ENCODE measurements around the gene ENTPD6.
"Not testable (repeated sequence)": the region's sequence is repeated elsewhere in the genome, so short reads cannot be mapped to it uniquely, and the experiment has no call there.

ENTPD6 gene

GRCh38 chr20:25258476-25258805 lies 62.9 kb downstream of the ENTPD6 start:
- DNase-seq (ENCODE audit: low read depth) = no peak
- no peak overlapping the region for H3K4me3 ChIP-seq (replicated peaks; ENCODE audit: low read depth, low read length)
- TF ChIP-seq, protein P1, sequence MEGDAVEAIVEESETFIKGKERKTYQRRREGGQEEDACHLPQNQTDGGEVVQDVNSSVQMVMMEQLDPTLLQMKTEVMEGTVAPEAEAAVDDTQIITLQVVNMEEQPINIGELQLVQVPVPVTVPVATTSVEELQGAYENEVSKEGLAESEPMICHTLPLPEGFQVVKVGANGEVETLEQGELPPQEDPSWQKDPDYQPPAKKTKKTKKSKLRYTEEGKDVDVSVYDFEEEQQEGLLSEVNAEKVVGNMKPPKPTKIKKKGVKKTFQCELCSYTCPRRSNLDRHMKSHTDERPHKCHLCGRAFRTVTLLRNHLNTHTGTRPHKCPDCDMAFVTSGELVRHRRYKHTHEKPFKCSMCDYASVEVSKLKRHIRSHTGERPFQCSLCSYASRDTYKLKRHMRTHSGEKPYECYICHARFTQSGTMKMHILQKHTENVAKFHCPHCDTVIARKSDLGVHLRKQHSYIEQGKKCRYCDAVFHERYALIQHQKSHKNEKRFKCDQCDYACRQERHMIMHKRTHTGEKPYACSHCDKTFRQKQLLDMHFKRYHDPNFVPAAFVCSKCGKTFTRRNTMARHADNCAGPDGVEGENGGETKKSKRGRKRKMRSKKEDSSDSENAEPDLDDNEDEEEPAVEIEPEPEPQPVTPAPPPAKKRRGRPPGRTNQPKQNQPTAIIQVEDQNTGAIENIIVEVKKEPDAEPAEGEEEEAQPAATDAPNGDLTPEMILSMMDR (IDR thresholded peaks at IDR 0.05; ENCODE audit: low read length, missing control alignments) = no peak

GRCh38 chr20:25258828-25259227 lies 63.3 kb downstream of the ENTPD6 start:
- TF ChIP-seq, protein P1 (IDR thresholded peaks at IDR 0.05; ENCODE audit: low read length, missing control alignments) = no peak
- H3K4me3 ChIP-seq (replicated peaks; ENCODE audit: low read depth, low read length) = no peak overlapping the region
- no peak for DNase-seq (ENCODE audit: low read depth)

GRCh38 chr20:25259358-25259757 lies 63.8 kb downstream of the ENTPD6 start:
- no peak for DNase-seq (ENCODE audit: low read depth)

GRCh38 chr20:25259788-25260254 lies 64.3 kb downstream of the ENTPD6 start:
- no peak for DNase-seq (ENCODE audit: low read depth)
- no peak overlapping the region for H3K4me3 ChIP-seq (replicated peaks; ENCODE audit: low read depth, low read length)
- TF ChIP-seq, protein P1 (IDR thresholded peaks at IDR 0.05; ENCODE audit: low read length, missing control alignments) = no peak

More at GRCh38 chr20:25259358-25259757, 63.8 kb downstream of the ENTPD6 start:
- H3K4me3 ChIP-seq (replicated peaks; ENCODE audit: low read depth, low read length) = no peak overlapping the region
- TF ChIP-seq, protein P1 (IDR thresholded peaks at IDR 0.05; ENCODE audit: low read length, missing control alignments) = no peak

DNA sequence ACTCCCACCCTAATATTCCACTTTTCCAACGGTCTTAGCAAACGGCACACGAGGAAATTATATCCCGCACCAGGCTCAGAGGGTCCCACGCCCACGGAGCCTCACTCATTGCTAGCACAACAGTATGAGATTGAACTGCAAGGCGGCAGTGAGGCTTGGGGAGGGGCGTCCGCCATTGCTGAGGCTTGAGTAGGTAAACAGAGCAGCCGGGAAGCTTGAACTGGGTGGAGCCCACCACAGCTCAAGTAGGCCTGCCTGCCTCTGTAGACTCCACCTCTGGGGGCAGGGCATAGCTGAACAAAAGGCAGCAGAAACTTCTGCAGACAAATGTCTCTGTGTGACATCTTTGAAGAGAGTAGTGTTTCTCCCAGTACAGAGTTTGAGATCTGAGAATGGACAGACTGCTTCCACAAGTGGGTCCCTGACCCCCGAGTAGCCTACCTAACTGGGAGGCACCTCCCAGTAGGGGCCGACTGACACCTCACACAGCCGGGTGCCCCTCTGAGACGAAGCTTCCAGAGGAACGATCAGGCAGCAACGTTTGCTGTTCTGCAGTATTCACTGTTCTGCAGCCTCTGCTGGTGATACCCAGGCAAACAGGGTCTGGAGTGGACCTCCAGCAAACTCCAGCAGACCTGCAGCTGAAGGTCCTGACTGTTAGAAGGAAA lies 65.4 kb downstream of the ENTPD6 start:
- not testable (repeated sequence) for DNase-seq (ENCODE audit: low read depth)

GRCh38 chr20:25269057-25269832 lies 73.7 kb downstream of the ENTPD6 start:
- TF ChIP-seq, protein P1 (IDR thresholded peaks at IDR 0.05; ENCODE audit: low read length, missing control alignments) = no peak
- no peak for DNase-seq (ENCODE audit: low read depth)
- no peak overlapping the region for H3K4me3 ChIP-seq (replicated peaks; ENCODE audit: low read depth, low read length)

More for the DNA sequence above, 65.4 kb downstream of the ENTPD6 start:
- H3K4me3 ChIP-seq (replicated peaks; ENCODE audit: low read depth, low read length) = not testable (repeated sequence)

GRCh38 chr20:25269833-25270170 lies 74.3 kb downstream of the ENTPD6 start:
- H3K4me3 ChIP-seq (replicated peaks; ENCODE audit: low read depth, low read length) = no peak overlapping the region
- TF ChIP-seq, protein P1 (IDR thresholded peaks at IDR 0.05; ENCODE audit: low read length, missing control alignments) = no peak
- no peak for DNase-seq (ENCODE audit: low read depth)

All from fibroblast of pulmonary artery (primary cell).